Dedifferentiated amniotic fluid mesenchymal stem cell (primary cell): ENCODE data around the gene COL27A1.

Experiments
- DNase-seq: peaks from one replicate; pipeline ENCODE4 v3.0.0-alpha.2; 2016; ENCODE audit errors: extremely low spot score

The COL27A1 gene

DNA sequence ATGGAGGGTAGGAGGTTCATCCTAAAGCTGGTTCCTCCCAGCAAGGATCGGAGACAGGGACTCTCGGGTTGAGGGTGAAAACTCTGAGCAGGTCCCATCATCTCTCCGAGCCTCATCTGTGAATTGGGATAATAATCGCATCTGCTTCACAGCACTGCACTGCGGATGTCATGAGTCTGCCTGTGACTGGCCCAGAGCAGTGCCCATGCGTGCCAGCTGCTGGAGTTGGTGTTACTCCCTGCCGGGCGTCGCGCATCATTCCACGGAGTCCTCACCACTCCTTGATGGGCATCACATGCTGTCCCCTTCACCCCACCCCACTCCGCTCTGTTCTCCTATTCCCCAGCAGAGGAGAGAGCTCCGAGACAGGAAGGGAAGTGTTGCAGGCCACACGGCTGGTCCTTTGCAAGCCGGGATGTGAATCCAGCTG is 132.4 kb downstream of the COL27A1 start:
- no peak for DNase-seq

DNA sequence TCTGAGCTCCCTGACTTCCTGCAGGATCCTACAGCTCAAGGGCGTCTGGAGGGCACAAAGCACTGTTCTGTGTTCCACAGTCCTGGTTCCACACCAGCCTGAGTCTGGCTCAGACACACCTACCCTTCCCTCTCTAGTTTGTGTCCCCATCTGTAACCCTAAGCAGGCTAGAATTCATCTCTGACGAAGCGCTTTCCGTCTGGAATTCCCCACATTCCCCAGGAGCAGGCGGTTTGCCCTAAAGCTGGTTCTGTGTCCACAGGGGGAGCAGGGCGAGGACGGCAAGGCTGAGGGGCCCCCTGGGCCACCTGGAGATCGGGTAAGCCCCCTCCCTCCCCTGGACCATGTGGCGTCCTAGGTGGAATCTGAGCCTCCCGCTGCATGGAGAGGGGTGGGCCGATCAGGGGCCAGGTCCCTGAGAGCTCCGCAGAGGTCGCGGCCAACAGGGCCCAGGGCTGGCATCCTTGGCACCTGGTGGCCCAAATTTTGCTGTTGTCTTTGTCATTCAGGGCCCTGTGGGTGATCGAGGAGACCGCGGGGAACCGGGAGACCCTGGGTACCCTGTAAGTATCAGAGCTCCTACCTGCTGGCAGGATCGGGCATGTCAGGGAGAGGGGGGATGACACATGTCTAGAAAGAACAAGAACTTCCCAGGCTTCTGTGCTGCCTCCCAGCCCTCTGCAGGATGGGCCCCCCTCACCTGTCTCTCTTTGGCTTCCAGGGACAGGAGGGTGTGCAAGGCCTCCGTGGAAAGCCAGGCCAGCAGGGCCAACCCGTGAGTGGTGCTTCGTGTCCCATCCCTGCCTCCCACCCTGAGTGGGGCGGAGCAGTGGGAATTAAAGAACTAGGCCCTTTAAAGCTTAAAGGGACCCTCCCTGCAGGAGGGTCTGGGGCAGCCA is 133.1 kb downstream of the COL27A1 start:
- peak; percentile 77 for DNase-seq

DNA sequence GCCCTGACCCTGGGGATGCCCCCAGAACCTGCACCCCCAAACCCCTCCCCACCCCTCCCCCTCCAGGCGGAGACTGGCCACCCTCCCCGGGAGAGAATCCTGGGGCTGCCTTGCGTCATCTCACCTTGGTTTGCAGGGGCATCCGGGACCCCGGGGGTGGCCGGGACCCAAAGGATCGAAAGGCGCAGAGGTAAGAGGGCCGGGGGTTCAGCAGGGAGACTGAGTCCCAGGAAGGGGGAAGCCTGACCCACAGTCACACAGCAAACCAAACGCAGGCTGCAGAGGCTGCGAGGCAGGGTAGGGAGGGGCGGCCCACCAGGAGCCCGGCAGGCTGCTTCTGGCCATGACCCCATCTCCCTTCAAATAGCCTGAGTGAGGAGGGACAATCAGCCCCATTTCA is 133.8 kb downstream of the COL27A1 start:
- DNase-seq, result no peak

DNA sequence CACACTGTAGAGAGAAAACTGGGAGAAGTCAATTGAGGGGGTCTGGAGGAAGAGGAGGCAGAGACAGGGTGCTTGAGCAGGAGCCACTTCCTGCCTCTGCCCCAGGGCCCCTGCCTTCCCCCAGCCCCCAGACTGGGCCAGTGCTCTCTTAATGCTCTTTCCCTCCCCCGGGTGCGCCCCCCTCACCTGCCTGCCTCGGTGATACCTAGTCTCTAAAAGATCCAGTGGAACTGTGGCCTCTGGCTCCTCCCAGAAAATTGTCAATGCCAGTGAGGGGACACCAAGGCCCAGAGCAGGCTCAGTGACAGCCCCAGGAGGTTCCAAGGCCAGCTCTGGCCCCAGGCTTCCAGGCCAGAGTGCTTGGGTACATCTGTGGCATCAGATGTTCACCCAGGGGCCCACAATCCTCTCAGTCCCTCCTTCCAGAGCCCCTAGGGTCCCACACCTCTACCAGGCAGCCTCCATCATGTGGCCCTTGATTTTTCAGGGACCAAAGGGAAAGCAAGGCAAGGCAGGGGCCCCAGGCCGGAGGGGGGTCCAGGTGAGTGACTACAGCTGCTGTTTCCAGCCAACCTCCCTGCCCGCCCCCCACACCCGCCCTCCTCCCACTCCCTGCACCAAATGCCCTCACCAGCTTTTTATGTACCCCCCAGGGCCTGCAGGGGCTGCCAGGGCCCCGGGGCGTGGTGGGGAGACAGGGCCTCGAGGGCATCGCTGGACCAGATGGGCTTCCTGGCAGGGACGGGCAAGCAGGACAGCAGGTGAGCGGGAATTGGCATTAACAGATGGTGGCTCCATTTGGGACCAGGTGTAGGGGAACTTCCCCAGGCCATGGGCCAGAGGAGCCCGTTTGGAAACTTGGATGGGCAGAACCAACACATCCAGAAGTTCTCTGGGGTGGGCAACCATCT is 134.5 kb downstream of the COL27A1 start:
- DNase-seq, result no peak

DNA sequence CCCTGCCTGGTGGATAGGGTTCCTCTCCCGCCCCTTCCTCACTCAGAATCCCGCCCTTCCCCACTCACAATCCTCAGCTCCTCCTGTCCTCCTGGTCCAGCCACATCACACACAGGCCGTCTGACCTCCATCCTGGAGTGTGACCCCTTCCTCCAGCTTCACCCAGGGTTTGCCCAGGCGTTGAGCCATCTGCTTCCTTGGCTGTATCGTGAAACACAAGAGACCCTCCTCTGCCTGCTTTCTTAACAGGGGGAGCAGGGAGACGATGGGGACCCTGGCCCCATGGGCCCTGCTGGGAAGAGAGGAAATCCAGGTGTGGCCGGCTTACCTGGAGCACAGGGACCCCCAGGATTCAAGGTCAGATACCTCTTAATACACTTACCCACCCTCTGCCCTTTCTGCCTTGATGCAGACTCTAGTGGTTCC is 135.2 kb downstream of the COL27A1 start:
- no peak for DNase-seq

DNA sequence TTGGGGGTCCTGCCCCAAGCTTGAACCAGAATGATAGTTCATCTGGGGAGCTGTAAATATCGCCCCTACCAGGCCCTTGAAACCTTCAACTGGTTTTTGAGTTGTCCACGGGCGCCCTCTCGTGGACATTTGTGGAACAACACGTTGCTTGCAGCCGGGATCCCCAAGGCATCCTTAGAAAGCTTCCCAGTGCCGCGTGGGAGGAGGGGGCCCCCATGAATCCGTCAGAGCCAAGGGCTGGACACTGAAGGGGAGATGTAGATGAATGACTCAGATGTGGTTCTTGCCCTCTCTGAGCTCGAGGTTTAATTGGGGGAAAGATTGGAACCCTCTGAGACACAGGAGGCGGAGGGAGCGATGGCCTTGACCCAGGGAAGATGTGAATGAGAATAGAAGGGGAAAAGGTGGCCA is 135.7 kb downstream of the COL27A1 start:
- peak; percentile 40 for DNase-seq

DNA sequence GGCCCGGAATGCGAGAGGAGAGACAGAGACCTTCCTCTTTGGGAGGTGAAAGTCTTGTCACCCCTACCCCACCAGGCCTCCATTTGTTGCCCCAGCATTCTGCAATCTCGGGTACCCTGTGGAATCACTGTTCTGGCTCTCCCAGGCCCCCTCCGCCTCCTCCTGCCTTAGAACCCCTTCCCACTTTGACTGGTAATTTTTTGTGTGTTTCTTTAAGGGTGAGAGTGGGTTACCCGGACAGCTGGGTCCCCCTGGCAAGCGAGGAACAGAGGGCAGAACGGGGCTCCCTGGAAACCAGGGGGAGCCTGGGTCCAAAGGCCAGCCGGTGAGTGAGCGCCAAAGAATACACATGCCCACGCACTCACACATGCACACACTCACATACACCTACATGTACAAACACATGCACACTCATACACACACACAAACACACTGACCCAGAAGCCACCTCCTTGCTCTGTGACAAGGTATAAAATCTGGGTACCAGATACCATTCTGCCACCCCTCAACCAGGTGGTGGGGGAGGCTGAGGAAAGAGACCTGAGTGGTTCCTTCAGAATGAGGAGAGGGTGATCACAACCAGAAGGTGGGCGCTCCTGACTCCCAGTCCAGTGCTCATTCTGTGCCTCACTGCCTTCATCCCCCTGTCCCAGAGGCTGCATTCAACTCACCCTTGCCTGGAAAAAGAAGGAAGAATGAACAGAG is 136.7 kb downstream of the COL27A1 start:
- DNase-seq, result no peak

DNA sequence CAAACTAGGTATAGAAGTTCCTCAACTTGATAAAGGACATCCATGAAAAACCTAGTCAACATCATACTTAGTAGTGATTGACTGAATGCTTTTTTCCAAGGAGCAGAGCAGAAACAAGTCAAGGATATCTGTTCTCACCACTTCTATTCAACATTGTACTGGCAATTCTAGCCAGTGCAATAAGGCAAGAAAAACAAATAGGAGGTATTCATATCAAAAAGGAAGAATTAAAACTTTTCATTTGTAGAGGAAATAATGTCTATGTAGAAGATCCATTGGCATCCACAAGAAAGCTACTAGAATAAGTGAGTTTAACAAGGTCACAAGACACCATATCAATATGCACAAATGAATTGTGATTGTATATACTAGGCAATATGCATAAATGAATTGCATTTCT is 139.3 kb downstream of the COL27A1 start:
- DNase-seq, result no peak

DNA sequence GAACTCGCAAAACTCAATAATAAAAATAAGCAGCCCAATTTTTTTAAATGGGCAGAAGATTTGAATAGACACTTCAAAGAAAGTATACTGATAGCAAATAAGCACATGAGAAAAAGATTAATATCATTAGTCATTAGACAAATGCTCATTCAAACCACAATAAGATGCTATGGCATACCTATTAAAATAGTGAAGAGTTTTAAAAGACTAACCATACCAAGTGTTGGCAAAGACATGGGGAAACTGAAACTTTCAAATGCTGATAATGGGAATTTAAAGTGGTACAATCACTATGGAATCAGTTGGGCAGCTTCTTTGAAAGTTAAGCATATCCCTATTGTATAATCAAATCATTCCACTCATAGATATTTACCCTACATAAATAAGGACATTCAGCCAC is 141.0 kb downstream of the COL27A1 start:
- DNase-seq, result no peak

DNA sequence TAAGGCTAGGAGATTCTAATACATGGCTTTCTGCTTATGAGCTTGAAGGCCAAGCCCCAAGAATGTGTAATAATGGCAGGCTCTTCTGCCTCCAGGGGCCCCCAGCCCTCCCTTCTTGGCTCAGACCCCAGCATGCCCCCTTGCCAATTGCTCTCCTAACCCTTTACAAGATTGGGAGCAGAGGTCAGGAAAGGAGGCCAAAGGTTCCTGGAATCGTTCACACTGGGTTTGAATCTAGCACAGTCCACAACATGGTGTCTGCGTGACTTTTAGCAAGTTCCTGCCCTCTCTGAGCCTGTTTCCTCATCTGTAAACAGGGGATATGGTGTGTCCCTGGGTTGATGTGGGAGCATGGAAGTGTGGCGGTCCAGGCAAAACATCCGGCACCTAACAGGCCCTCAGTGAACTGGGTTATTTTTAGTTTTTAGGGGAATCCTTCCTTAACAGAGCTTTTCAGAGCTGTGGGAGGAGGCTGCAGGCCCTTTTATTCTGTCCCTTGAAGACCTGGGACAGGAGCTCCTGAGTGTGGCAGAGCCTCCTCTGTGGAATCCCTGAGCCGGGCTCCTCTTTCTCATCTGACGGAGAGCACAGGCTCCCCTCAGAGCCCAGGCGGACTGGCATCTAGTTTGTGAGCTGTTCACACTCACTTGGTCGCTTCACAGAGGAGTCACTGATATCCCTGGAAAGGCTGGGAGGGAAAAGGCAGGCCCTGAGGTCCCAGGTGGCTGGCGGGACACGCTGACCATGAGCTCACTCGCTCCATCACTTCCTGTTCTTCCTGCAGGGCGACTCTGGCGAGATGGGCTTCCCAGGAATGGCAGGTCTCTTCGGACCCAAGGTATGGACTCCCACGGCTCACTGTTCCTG is 144.2 kb downstream of the COL27A1 start:
- no peak for DNase-seq

DNA sequence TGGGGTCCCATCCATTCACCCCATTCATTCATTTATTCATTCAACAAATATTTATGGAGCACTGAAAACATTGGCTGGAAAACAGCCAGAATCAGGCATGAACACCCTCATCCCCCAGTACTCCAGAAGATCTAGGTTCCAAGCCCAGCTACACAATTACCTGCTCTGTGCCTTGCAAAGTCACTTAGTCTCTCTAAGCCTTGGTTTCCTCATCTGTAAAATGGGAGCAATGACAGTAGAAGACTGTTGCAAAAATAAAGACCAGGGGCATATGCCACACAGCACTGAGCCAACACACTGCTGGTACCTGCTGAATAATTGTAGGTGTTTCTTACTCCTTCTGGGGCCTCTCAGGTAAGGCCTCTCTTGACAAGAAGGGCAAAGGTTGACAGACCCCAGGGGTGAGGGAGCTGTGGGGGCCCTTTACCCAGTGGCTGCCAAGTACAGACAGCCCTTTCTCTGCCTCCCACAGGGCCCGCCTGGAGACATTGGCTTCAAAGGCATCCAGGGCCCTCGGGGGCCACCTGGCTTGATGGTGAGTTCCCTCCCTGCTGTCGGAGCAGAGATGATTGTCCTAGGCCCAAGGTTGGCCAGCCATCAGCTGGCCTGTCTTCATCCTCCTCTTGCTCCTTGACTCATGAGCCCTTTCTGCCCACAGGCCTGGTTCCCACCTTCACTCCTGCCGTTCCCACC is 145.0 kb downstream of the COL27A1 start:
- no peak for DNase-seq

DNA sequence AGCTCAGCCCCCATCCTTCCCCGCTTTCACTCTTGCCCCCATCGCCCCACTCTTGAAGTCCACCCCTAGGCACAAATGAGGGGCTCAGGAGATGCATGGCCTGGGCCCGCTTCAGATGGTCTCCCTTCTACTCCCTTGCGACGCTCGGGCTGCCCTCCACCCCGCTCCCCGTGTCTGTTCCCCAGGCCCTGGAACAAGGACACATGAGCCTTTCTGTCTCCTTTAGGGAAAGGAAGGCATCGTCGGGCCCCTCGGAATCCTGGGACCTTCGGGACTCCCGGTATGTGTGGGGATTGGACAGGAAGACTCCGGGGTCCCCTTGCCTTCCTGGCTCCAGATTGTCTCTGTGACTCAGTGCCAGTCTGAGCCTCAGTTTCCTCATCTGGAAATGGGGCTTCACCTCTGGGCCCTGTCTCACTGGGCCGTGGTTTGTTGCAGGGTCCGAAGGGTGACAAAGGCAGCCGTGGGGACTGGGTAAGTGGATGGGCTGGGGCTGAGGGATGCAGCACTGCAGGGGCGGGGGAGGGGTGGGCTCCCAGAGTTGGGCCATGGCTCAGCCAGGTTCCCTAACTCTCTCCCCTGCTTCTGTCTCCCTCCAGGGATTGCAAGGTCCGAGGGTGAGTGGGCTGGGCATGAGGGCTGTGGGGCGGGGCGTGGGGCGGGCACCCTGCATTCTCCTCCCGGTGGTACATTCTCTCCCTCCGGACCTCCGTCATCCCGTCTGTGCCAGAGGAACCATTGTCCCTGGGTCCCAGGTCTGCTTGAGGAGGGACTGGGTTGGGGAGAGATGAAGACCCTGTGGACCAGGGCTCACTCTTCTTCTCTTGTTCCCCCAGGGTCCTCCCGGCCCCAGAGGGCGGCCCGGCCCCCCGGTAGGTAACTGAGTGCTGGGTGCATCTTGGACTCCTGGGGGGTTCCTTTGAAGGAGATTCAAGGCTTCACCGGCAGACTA is 145.8 kb downstream of the COL27A1 start:
- no peak for DNase-seq

DNA sequence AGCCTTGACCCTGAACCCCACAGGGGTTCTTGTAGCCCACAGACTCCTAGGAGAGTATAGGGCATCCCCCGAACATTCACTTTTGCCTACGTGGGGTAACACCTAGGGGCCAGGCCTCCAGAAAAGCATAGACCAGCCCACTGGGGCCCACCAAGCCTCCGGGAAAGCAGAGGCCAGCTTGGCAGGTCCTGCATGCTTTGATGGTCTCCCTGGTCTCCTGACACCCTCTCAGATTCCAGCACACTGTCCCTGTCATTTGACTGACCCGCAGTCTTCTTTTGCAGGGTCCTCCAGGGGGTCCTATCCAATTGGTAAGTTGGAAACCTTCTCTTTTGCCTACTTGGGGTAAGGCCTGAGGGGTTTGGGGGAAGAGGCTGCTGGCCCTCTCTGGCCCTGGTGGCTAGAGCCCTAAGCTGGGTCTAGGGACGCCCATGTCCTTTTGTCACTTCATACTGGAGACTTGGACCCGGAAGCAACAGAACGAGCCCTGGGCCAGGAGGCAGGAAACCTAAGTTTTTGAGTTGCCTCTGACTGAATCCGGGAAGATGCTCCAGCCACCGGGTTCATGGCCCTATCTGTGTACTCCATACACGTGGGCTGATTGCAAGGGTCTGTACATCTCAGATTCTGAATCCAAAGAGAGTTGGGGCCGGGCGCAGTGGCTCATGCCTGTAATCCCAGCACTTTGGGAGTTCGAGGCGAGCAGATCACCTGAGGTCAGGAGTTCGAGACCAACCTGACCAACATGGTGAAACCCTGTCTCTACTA is 146.6 kb downstream of the COL27A1 start:
- no peak for DNase-seq

DNA sequence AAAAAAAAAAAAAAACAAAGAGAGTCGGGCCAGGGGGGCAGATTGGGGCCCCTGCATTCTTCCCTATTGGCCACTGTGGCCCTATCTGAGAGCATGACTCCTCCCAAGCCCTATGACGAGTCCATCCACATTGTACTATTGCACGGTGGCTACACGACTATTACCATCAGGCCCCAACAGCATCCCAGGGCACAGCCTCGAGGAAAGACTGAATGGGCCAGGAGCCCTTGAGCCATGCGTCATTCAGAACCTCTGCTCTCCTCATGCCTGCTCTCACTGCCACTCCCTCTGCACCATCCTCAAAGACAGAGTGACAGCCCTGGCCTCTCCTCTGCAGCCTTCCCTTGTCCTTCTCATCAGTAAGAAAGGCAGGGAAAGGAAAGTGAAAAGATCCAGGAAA is 147.4 kb downstream of the COL27A1 start:
- DNase-seq, result no peak

DNA sequence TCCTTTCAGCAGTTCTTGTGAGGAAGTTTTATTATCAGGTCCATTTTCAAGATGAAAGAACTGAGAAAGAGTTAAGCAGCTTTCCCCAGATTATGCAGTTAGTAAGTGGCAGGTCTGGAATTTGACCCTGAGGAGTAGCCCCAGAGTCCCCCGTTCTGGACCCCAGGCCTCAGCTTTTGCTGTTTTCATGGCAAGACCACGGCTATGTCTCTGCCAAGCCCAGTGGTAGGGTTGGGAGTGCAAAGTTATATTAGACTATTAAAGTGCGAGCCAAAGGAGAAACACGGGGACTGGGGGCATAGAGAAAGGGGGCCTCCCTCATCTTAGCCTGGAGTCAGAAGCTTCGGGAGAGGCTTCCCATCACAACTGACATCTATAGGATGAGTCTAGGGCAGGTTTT is 148.2 kb downstream of the COL27A1 start:
- DNase-seq, result no peak

DNA sequence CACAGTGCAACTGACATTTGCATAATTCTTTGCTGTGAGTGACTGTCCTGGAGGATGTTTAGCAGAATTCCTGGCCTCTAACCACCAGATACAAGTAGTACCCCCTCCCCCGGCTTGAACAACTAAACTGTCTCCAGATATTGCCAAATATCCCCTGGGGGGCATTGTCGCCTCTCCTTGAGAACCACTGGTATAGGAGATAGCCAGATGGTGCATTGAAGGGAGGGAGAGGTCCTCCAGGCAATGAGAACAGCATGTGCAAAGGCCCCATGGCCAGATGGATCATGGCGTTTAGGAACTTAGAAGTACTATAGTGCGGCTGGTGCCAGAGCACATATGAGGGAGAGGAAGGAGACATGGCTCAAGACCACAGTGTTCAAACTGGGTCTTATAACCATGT is 148.6 kb downstream of the COL27A1 start:
- DNase-seq, result no peak

DNA sequence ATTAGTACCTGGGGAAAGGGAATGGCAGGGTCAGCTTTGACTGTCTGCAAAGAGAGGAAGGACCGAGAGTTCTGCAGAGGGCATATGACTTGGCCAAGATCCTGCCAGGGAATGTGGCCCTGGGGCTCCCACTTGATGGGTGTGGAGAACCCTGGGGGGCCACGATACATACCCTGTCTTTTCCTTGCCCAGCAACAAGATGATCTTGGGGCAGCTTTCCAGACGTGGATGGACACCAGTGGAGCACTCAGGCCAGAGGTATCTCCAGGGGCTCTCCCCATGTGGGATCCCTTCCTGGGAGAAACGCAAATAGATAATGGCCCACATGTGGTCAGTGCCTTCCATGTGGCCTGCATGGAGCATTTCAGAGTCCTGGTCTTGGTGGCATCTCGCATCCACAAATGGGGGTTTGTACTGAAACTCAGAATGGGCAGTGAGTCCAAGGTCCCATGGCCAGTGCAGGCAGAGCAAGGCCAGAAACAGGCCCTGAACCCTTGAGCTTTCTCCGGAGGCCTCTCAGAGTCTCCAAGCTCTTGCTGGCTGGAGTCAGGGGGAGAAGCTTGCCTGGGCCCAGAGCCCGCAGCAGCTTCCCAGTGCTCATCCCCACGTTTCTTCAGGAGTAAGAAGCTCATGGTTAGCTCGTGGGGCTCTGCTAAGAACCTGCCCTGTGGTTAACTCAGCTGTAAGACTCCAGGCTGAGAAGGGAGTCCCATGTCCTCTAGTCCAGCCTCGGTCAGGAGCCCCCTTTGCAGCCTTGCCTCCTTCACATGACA is 149.3 kb downstream of the COL27A1 start:
- DNase-seq, result no peak

DNA sequence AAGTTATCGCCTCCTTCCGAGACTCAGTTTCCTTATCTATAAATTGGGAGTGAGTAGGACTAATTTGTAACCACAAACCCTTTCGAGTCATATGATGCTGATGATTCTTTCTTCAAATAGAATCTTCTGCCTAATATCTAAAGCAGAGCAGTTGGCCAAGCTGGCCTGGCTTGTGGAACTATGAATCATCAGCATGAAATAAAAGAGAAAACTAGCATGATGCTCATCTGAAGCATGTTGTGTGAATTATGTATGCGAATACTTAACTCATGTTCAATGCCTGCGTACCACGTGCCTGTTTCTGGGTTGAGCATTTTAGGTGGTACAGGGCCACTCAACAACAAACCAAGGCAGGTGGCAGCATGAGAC is 152.5 kb downstream of the COL27A1 start:
- no peak for DNase-seq
